ENCODE results near the gene CHST3. TPM values are rescaled to one million over a fixed set of nuclear protein-coding genes. Genes with fewer than 3 reads are reported as not detected.

CHST3 gene
- total RNA-seq, 4 donors from 2014 or later = 15.7 to 33.0 (median 20.6) TPM

DNA sequence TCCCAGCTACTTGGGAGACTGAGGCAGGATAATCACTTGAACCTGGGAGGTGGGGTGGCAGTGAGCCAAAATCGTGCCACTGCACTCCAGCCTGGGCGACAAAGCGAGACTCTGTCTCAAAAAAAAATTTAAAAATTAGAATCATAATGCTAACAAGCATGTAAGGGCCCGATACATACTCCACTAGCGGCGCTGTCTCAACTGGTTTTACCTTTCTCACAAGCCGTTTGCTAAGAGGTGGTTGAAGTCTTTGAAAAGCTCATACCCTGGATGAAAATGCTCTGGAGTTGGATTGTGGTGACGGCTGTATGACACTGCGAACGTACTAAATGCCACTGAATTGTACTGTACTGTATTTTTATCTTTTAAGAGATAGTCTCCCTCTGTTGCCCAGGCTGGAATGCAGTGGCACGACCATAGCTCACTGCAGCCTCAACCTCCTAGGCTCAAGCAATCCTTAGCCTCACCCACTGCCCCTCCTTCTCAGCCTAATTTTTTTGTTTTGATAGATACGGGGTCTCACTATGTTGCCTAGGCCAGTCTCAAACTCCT, 94.2 kb downstream of the CHST3 start:
- WGBS, 2 donors = 91 to 92% methylated on average over 12 of the region's 12 CpGs
- no peak for DNase-seq (ENCODE audit: low spot score in 2 of 2)
- no peak overlapping the region for H3K4me3 ChIP-seq (ENCODE audit: low read depth, poor library complexity, severe bottlenecking)
- intact Hi-C loops (cut with DNase I; ENCODE audit: low total_unique reads) = loop anchor here (10.0 kb wide), 1 partner anchor 154 kb away; no protein-coding TSS in a partner anchor
- TF ChIP-seq, protein P1, sequence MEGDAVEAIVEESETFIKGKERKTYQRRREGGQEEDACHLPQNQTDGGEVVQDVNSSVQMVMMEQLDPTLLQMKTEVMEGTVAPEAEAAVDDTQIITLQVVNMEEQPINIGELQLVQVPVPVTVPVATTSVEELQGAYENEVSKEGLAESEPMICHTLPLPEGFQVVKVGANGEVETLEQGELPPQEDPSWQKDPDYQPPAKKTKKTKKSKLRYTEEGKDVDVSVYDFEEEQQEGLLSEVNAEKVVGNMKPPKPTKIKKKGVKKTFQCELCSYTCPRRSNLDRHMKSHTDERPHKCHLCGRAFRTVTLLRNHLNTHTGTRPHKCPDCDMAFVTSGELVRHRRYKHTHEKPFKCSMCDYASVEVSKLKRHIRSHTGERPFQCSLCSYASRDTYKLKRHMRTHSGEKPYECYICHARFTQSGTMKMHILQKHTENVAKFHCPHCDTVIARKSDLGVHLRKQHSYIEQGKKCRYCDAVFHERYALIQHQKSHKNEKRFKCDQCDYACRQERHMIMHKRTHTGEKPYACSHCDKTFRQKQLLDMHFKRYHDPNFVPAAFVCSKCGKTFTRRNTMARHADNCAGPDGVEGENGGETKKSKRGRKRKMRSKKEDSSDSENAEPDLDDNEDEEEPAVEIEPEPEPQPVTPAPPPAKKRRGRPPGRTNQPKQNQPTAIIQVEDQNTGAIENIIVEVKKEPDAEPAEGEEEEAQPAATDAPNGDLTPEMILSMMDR (IDR thresholded peaks at IDR 0.05) = no peak
- TF ChIP-seq POLR2A (IDR thresholded peaks at IDR 0.05) = no peak

GRCh38 chr10:72058989-72059842, 95.0 kb downstream of the CHST3 start:
- intact Hi-C loops (cut with DNase I; ENCODE audit: low total_unique reads) = loop anchor here (10.0 kb wide), 1 partner anchor 154 kb away; no protein-coding TSS in a partner anchor
- no peak for DNase-seq (ENCODE audit: low spot score in 2 of 2)
- no peak overlapping the region for H3K4me3 ChIP-seq (ENCODE audit: low read depth, poor library complexity, severe bottlenecking)
- 67 to 68% methylated on average over 21 of the region's 21 CpGs for WGBS, 2 donors
- no peak for TF ChIP-seq POLR2A (IDR thresholded peaks at IDR 0.05)
- TF ChIP-seq, protein P1 (IDR thresholded peaks at IDR 0.05) = no peak

- intact Hi-C loops (cut with DNase I; ENCODE audit: low total_unique reads) = loop anchor here (10.0 kb wide), 1 partner anchor 155 kb away; no protein-coding TSS in a partner anchor
These were observed 95.9 kb downstream of the CHST3 start for GRCh38 chr10:72059843-72060822.

DNA sequence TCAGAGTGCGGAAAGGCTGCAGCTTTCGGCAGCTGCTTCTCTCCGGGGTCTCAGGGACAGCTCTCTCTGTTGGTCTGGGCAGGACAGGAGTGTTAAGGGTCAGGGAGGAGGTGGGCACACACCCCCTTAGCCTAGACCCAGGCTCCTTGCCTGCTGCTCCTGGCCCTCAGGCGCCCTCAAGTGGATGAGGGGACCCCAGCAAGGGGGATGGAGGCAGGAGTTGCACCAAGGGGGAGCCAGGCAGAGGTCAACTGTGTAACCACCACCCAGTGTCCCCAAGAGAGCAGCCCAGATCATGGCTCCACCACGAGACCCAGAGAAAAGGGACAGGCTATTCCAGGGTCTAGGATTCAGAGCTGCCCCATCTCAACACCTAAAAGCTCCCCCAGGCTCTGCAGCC, 97.3 kb downstream of the CHST3 start:
- 87 to 98% methylated on average over 5 of the region's 5 CpGs for WGBS, 2 donors
- TF ChIP-seq POLR2A (IDR thresholded peaks at IDR 0.05) = no peak
- TF ChIP-seq, protein P1 (IDR thresholded peaks at IDR 0.05) = no peak
- H3K4me3 ChIP-seq (ENCODE audit: low read depth, poor library complexity, severe bottlenecking) = no peak overlapping the region
- intact Hi-C loops (cut with DNase I; ENCODE audit: low total_unique reads) = no loop called here
- DNase-seq (ENCODE audit: low spot score in 2 of 2) = no peak

More at GRCh38 chr10:72059843-72060822, 95.9 kb downstream of the CHST3 start:
- TF ChIP-seq, protein P1 (IDR thresholded peaks at IDR 0.05) = no peak
- no peak for TF ChIP-seq POLR2A (IDR thresholded peaks at IDR 0.05)
- 87 to 88% methylated on average over 19 of the region's 19 CpGs for WGBS, 2 donors
- no peak for DNase-seq (ENCODE audit: low spot score in 2 of 2)
- no peak overlapping the region for H3K4me3 ChIP-seq (ENCODE audit: low read depth, poor library complexity, severe bottlenecking)

DNA sequence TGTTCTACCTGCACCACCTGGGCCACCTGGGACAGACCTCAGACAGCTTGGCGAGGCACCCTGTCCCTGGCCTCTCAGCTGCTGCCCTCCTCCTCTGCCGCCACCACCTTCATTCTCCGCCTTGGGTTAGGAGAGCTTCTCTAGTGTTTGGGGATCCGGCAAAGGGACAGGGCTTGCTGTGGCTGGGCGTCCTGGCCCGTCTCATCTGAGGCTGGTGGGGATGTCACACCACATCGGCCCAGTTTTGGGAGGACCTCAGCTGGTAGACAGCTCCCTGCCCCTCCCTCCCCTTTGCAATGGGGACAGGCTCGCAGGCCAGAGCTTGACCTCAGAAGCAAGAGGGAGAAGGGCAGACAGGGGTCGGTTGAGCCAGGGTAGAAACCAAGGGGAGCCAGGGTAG, 97.7 kb downstream of the CHST3 start:
- no peak overlapping the region for H3K4me3 ChIP-seq (ENCODE audit: low read depth, poor library complexity, severe bottlenecking)
- intact Hi-C loops (cut with DNase I; ENCODE audit: low total_unique reads) = no loop called here

More for the DNA sequence above, 97.7 kb downstream of the CHST3 start:
- no peak for DNase-seq (ENCODE audit: low spot score in 2 of 2)
- 89 to 93% methylated on average over 9 of the region's 9 CpGs for WGBS, 2 donors
- TF ChIP-seq, protein P1 (IDR thresholded peaks at IDR 0.05) = no peak

All from lower leg skin (tissue), 4 donors.